DND-41 (cell line): Measurements from ENCODE around the gene SMIM44.

ENCODE experiments used
- ATAC-seq: fragments of 200-7000 bp; cut with Tn5 transposase; 3 replicates; pipeline ENCODE4 v1.9.1; 2021; ENCODE audit warnings: low read depth; ENCODE audit not compliant: insufficient read depth
- DNase-seq: peaks from one replicate; pipeline ENCODE4 v3.0.0-alpha.2; 2020
- H2AFZ ChIP-seq: 2 replicates; pipeline ENCODE4 v1.6.0; 2012; ENCODE audit warnings: low read depth, low read length
- H3K27ac ChIP-seq: 2 replicates; pipeline ENCODE4 v1.5.1; 2012; ENCODE audit warnings: low read length, inconsistent platforms
- H3K27me3 ChIP-seq: fragments of 200-600 bp; sonication (generic); 2 replicates; pipeline ENCODE4 v1.6.0; 2012; ENCODE audit warnings: low read length, mild to moderate bottlenecking, inconsistent platforms; ENCODE audit not compliant: insufficient read depth, poor library complexity
- H3K36me3 ChIP-seq: 2 replicates; pipeline ENCODE4 v1.5.1; 2012; ENCODE audit warnings: low read length, inconsistent platforms; ENCODE audit not compliant: insufficient read depth
- H3K4me1 ChIP-seq: 2 replicates; pipeline ENCODE4 v1.5.1; 2012; ENCODE audit warnings: mild to moderate bottlenecking, low read length; ENCODE audit not compliant: insufficient read depth
- H3K4me2 ChIP-seq: 2 replicates; pipeline ENCODE4 v1.6.0; 2012; ENCODE audit warnings: mild to moderate bottlenecking, moderate library complexity, low read length, inconsistent platforms; ENCODE audit not compliant: insufficient read depth
- H3K4me3 ChIP-seq, 2 experiments: fragments of 200-600 bp in 1 of 2; shearing (Covaris generic) in 1 of 2; 2 replicates each; pipeline ENCODE4 v1.5.1; 2012 to 2016; ENCODE audit warnings: inconsistent platforms in 2 of 2, low read length in 2 of 2, mild to moderate bottlenecking in 2 of 2, low read depth in 1 of 2, moderate library complexity in 1 of 2
- H3K79me2 ChIP-seq: 2 replicates; pipeline ENCODE4 v1.6.0; 2012; ENCODE audit warnings: low read length, inconsistent platforms; ENCODE audit not compliant: insufficient read depth
- H3K9ac ChIP-seq: 2 replicates; pipeline ENCODE4 v1.6.0; 2012; ENCODE audit warnings: low read depth, mild to moderate bottlenecking, inconsistent platforms, low read length, moderate library complexity
- H3K9me3 ChIP-seq: 2 replicates; pipeline ENCODE4 v1.5.1; 2012; ENCODE audit warnings: low read length, moderate library complexity, mild to moderate bottlenecking, inconsistent platforms; ENCODE audit not compliant: insufficient read depth, severe bottlenecking
- H4K20me1 ChIP-seq: 2 replicates; pipeline ENCODE4 v1.6.0; 2012; ENCODE audit warnings: low read length; ENCODE audit not compliant: insufficient read depth
- EZH2 ChIP-seq: IDR thresholded peaks from 3 replicates; pipeline ENCODE4 v1.6.1; 2012; ENCODE audit warnings: borderline replicate concordance, low read depth, mild to moderate bottlenecking, moderate library complexity, low read length, inconsistent platforms; ENCODE audit not compliant: severe bottlenecking
- TF ChIP-seq, protein P1 (sequence below): IDR thresholded peaks from 2 replicates; pipeline ENCODE4 v1.5.1; 2012; ENCODE audit warnings: borderline replicate concordance, low read length, moderate library complexity, mild to moderate bottlenecking; ENCODE audit not compliant: poor library complexity, severe bottlenecking; ENCODE audit errors: extremely low read depth

Gene SMIM44

GRCh38 chr19:3519126-3519525, 35.9 kb upstream of the SMIM44 start:
- Histone ChIP-seq H3K4me1 (no peaks in the 10 kb centered on the region), H3K27ac (no peak overlapping the region), H3K4me3 (no peak overlapping the region), H3K9ac (no peak overlapping the region), H2AFZ (no peak overlapping the region), H3K4me2 (no peak overlapping the region), H4K20me1 (peaks cover 90% of the 10 kb centered on the region), H3K36me3 (peaks cover 78% of the 10 kb centered on the region), H3K27me3 (no peaks in the 10 kb centered on the region), H3K79me2 (peaks cover 97% of the 10 kb centered on the region), H3K9me3 (no peaks in the 10 kb centered on the region)
- DNase-seq (no peak), ATAC-seq (no peak)
- TF ChIP-seq, protein P1, sequence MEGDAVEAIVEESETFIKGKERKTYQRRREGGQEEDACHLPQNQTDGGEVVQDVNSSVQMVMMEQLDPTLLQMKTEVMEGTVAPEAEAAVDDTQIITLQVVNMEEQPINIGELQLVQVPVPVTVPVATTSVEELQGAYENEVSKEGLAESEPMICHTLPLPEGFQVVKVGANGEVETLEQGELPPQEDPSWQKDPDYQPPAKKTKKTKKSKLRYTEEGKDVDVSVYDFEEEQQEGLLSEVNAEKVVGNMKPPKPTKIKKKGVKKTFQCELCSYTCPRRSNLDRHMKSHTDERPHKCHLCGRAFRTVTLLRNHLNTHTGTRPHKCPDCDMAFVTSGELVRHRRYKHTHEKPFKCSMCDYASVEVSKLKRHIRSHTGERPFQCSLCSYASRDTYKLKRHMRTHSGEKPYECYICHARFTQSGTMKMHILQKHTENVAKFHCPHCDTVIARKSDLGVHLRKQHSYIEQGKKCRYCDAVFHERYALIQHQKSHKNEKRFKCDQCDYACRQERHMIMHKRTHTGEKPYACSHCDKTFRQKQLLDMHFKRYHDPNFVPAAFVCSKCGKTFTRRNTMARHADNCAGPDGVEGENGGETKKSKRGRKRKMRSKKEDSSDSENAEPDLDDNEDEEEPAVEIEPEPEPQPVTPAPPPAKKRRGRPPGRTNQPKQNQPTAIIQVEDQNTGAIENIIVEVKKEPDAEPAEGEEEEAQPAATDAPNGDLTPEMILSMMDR, result no peak
- TF ChIP-seq EZH2, result no peak

- H4K20me1 ChIP-seq, result peaks cover 89% of the 10 kb centered on the region
- ATAC-seq (no peak), DNase-seq (no peak)
- no peaks in the 10 kb centered on the region for H3K27me3 ChIP-seq
- H3K4me3 ChIP-seq, result no peak overlapping the region
- no peaks in the 10 kb centered on the region for H3K4me1 ChIP-seq
- H3K9ac ChIP-seq, result no peak overlapping the region
- no peak overlapping the region for H3K4me2 ChIP-seq
- no peak overlapping the region for H2AFZ ChIP-seq
- H3K9me3 ChIP-seq, result no peaks in the 10 kb centered on the region
- H3K79me2 ChIP-seq, result peaks cover 100% of the 10 kb centered on the region
- no peak overlapping the region for H3K27ac ChIP-seq
- TF ChIP-seq, protein P1, result no peak
- TF ChIP-seq EZH2, result no peak
- peaks cover 77% of the 10 kb centered on the region for H3K36me3 ChIP-seq
These were observed 35.4 kb upstream of the SMIM44 start for GRCh38 chr19:3518659-3519058.

DNA sequence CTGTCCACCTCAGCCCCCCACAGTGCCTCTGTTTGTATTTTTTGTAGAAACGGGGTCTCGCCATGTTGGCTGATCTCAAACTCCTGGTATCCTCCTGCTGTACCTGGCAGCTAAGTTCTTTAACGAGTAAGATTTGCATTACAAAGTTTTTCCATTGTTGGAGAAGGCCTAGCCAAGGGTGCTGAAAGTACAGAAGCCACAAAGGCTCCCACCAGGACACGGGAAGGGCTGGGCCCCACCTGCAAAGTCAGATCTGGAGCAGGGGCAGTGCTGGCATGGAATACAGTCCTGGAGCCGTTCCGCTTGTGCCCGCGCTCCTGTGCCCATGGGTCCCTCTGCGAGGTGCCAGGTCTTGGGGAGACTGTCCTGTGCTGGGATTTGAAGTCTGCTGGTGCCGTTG, 35.0 kb upstream of the SMIM44 start:
- Histone ChIP-seq H3K4me3 (no peak overlapping the region), H3K4me1 (peaks cover under 1% of the 10 kb centered on the region; the same call in 1 of the 2 replicates), H3K27ac (no peak overlapping the region), H3K36me3 (peaks cover 77% of the 10 kb centered on the region), H4K20me1 (peaks cover 89% of the 10 kb centered on the region), H3K27me3 (no peaks in the 10 kb centered on the region), H3K9me3 (no peaks in the 10 kb centered on the region), H3K9ac (no peak overlapping the region), H3K79me2 (peaks cover 100% of the 10 kb centered on the region), H2AFZ (no peak overlapping the region), H3K4me2 (no peak overlapping the region)
- TF ChIP-seq, protein P1, result no peak
- no peak for TF ChIP-seq EZH2
- ATAC-seq (no peak), DNase-seq (no peak)

DNA sequence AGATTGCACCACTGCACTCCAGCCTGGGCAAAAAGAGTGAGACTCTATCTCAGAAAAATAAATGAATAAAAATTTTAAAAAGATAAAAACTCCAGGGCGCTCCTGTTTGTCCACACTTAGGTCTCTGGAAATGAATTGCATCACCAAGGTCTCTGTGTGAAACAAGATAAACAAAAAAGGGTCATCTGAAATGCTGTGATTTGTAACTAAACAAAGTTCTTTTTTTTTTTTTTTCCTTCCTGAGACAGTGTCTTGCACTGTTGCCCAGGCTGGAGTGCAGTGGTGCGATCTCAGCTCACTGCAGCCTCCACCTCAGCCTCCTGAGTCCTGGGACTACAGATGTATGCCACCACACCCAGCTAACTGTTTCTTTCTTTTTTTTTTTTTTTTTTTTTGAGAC, 34.4 kb upstream of the SMIM44 start:
- ATAC-seq (no peak), DNase-seq (no peak)
- H3K4me1 ChIP-seq, result peaks cover 2% of the 10 kb centered on the region; the same call in 1 of the 2 replicates
- H3K4me3 ChIP-seq, result no peak overlapping the region
- no peaks in the 10 kb centered on the region for H3K9me3 ChIP-seq
- no peak for TF ChIP-seq EZH2
- TF ChIP-seq, protein P1, result no peak
- H3K79me2 ChIP-seq, result peaks cover 100% of the 10 kb centered on the region
- no peaks in the 10 kb centered on the region for H3K27me3 ChIP-seq
- peaks cover 77% of the 10 kb centered on the region for H3K36me3 ChIP-seq
- no peak overlapping the region for H2AFZ ChIP-seq
- peaks cover 89% of the 10 kb centered on the region for H4K20me1 ChIP-seq
- H3K9ac ChIP-seq, result no peak overlapping the region
- no peak overlapping the region for H3K4me2 ChIP-seq
- H3K27ac ChIP-seq, result no peak overlapping the region
